Measurements from ENCODE around the gene CD207. TPM values are rescaled to one million over a fixed set of nuclear protein-coding genes. Genes with fewer than 3 reads are reported as not detected.
"Not testable (repeated sequence)": the region's sequence is repeated elsewhere in the genome, so short reads cannot be mapped to it uniquely, and the experiment has no call there.

CD207 gene
- total RNA-seq: not detected in 2 replicates

- no peak for DNase-seq (ENCODE audit: low read depth)
- TF ChIP-seq CTCF (IDR thresholded peaks at IDR 0.05; ENCODE audit: insufficient read depth, low read depth, low read length): no peak
- H3K4me3 ChIP-seq (ENCODE audit: low read depth, low read length): no peak within 1 kb of the TSS
These were observed at the start of gene CD207 for GRCh38 chr2:70835643-70836042. TSS of gene CD207 (minus strand) at chr2:70835816. CDS start at chr2:70835776, 40 bp downstream.

DNA sequence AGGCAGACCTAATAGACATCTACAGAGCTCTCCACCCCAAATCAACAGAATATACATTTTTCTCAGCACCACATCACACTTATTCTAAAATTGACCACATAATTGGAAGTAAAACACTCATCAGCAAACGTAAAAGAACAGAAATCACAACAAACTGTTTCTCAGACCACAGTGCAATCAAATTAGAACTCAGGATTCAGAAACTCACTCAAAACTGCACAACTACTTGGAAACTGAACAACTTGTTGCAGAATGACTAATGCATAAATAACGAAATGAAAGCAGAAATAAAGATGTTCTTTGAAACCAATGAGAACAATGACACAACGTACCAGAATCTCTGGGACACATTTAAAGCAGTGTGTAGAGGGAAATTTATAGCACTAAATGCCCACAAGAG, 42.9 kb upstream of the CD207 start:
- not testable (repeated sequence) for H3K4me3 ChIP-seq (ENCODE audit: low read depth, low read length); DNase-seq (ENCODE audit: low read depth)

DNA sequence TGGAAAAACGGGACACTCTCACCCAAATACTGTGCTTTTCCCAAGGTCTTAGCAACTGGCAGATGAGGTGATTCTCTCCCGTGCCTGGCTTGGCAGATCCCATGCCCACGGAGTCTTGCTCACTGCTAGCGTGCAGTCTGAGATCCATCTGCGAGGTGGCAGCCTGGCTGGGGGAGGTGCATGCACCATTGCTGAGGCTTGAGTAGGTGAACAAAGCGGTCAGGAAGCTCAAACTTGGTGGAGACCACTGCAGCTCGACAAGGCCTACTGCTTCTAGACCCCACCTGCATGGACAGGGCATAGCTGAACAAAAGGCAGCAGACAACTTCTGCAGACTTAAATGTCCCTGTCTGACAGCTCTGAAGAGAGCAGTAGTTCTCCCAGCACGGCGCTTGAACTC, 40.5 kb upstream of the CD207 start:
- not testable (repeated sequence) for H3K4me3 ChIP-seq (ENCODE audit: low read depth, low read length); DNase-seq (ENCODE audit: low read depth)

- no peak for DNase-seq (ENCODE audit: low read depth)
These were observed 37.9 kb upstream of the CD207 start for GRCh38 chr2:70873541-70873940.

DNA sequence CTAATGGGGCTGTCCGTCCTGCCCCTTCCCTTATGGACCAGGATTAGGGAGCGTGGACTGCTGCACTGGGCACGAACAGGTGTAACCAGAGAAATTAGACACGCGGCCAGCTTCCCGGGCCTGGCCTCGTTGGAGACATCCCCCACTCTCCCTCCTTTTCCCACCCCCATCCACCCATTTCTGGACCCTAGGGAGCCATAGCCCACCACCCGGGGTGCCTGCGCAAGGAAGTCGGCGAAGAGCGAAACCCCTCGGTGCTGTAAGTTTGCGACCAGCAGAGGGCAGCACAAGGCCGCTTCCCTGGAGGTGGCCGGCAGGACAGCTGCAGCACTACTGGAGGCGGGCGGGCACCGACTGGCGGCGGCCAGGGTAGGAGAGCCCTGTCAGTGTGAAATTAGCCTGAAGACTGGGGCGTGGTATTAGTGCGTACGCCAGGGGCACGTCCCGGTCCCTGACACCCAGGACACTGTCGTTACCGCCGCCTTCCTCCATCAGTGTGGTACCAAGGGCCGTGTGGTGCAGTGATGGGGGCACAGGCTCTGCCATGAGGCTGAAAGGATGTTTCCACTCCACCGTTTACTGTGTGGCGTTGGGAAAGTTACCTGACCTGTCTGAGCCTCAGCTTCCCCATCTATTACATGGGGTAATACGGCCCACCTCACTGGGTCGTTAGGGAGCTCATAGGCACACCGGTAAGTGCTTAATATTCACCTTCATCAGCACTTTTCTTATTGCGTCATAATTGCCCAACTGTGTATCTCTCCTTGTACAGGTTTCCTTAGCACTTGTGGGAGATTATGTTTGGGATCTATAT, 36.0 kb upstream of the CD207 start:
- H3K4me3 ChIP-seq (ENCODE audit: low read depth, low read length): no peak overlapping the region
- DNase-seq (ENCODE audit: low read depth): peak; percentile 79
- TF ChIP-seq CTCF (IDR thresholded peaks at IDR 0.05; ENCODE audit: insufficient read depth, low read depth, low read length): peak; percentile 70

More at GRCh38 chr2:70873541-70873940, 37.9 kb upstream of the CD207 start:
- H3K4me3 ChIP-seq (ENCODE audit: low read depth, low read length): no peak overlapping the region
- no peak for TF ChIP-seq CTCF (IDR thresholded peaks at IDR 0.05; ENCODE audit: insufficient read depth, low read depth, low read length)

DNA sequence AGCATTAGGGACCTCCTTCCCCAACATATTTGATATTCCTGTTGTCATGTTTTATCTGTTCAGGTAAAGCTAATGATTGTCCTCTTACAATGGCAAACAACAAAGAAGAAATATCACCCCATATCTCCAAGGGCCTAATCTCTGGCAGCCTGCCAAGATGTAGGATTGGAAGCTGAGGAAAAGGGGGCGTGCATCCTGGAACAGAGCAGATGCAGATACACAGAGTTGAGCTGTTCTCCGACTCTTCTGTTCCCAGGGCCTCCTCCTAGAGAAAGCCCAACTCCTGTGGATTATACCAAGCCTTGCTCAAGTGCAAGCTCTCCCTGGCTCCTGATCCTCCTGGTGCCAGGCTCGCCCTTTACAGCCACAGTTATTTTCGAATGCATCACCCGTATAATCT, 35.2 kb upstream of the CD207 start:
- no peak overlapping the region for H3K4me3 ChIP-seq (ENCODE audit: low read depth, low read length)
- no peak for DNase-seq (ENCODE audit: low read depth)
- no peak for TF ChIP-seq CTCF (IDR thresholded peaks at IDR 0.05; ENCODE audit: insufficient read depth, low read depth, low read length)

GRCh38 chr2:70868970-70869369, 33.4 kb upstream of the CD207 start:
- DNase-seq (ENCODE audit: low read depth): no peak
- no peak for TF ChIP-seq CTCF (IDR thresholded peaks at IDR 0.05; ENCODE audit: insufficient read depth, low read depth, low read length)
- H3K4me3 ChIP-seq (ENCODE audit: low read depth, low read length): no peak overlapping the region

Data from fibroblast of villous mesenchyme (primary cell).